Left forelimb (tissue), 1 donor: ENCODE results near the gene DNHD1.

Source experiments
- DNase-seq: peaks from one replicate; pipeline ENCODE4 v3.0.0-alpha.2; 2018; ENCODE audit warnings: low spot score

The DNHD1 gene

GRCh38 chr11:6587360-6587953, 90.4 kb downstream of the DNHD1 start:
- DNase-seq = no peak

- DNase-seq = no peak
Measured at GRCh38 chr11:6588018-6588417, 90.9 kb downstream of the DNHD1 start.

GRCh38 chr11:6594142-6594768, 97.2 kb downstream of the DNHD1 start:
- no peak for DNase-seq

GRCh38 chr11:6596239-6596877, 99.3 kb downstream of the DNHD1 start:
- no peak for DNase-seq

GRCh38 chr11:6598555-6598954, 101.5 kb downstream of the DNHD1 start:
- no peak for DNase-seq

- no peak for DNase-seq
Measured at GRCh38 chr11:6599449-6599848, 102.4 kb downstream of the DNHD1 start.

GRCh38 chr11:6599881-6600390, 102.9 kb downstream of the DNHD1 start:
- DNase-seq = no peak

- DNase-seq = no peak
Measured at GRCh38 chr11:6601041-6601461, 104.0 kb downstream of the DNHD1 start.

- DNase-seq = no peak
Measured at GRCh38 chr11:6602096-6602940, 105.2 kb downstream of the DNHD1 start.

- DNase-seq = peak; percentile 93
Measured at GRCh38 chr11:6603287-6604080, 106.4 kb downstream of the DNHD1 start, which contains the start of the genes ILK and RRP8. TSS of gene ILK (plus strand) at chr11:6603774. CDS start at chr11:6604272, 498 bp downstream. TSS of gene RRP8 (minus strand) at chr11:6603616. CDS start at chr11:6603502, 114 bp downstream.

GRCh38 chr11:6604081-6604626, 107.1 kb downstream of the DNHD1 start:
- DNase-seq = no peak

- no peak for DNase-seq
Measured at GRCh38 chr11:6604790-6605189, 107.7 kb downstream of the DNHD1 start.

GRCh38 chr11:6606471-6607189, 109.5 kb downstream of the DNHD1 start:
- DNase-seq = peak; percentile 93

GRCh38 chr11:6607190-6607795, 110.2 kb downstream of the DNHD1 start:
- DNase-seq = no peak

- DNase-seq = no peak
Measured at GRCh38 chr11:6608011-6608410, 110.9 kb downstream of the DNHD1 start.

GRCh38 chr11:6608726-6609501, 111.8 kb downstream of the DNHD1 start:
- no peak for DNase-seq

GRCh38 chr11:6609502-6610015, 112.5 kb downstream of the DNHD1 start:
- no peak for DNase-seq

- peak; percentile 37 for DNase-seq
Measured at GRCh38 chr11:6610591-6610990, 113.5 kb downstream of the DNHD1 start.
